IPS-18a (cell line): ENCODE results near the gene PIK3R6.

ENCODE experiments used
- H3K27ac ChIP-seq: one replicate; pipeline ENCODE4 v1.5.1; 2013; ENCODE audit warnings: low read length
- H3K27me3 ChIP-seq: one replicate; pipeline ENCODE4 v1.6.1; 2013; ENCODE audit warnings: mild to moderate bottlenecking, low read length; ENCODE audit not compliant: control insufficient read depth, insufficient read depth
- H3K36me3 ChIP-seq: one replicate; pipeline ENCODE4 v1.6.1; 2013; ENCODE audit warnings: low read depth, low read length; ENCODE audit not compliant: control insufficient read depth
- H3K4me1 ChIP-seq: one replicate; pipeline ENCODE4 v1.6.1; 2013; ENCODE audit warnings: low read depth, low read length; ENCODE audit not compliant: control insufficient read depth
- H3K4me3 ChIP-seq: one replicate; pipeline ENCODE4 v1.5.1; 2013; ENCODE audit warnings: low read length
- H3K9ac ChIP-seq: one replicate; pipeline ENCODE4 v1.6.1; 2013; ENCODE audit warnings: mild to moderate bottlenecking, low read length, moderate library complexity
- H3K9me3 ChIP-seq: one replicate; pipeline ENCODE4 v1.6.1; 2013; ENCODE audit warnings: low read depth, low read length; ENCODE audit not compliant: control insufficient read depth

Gene PIK3R6, protein sequence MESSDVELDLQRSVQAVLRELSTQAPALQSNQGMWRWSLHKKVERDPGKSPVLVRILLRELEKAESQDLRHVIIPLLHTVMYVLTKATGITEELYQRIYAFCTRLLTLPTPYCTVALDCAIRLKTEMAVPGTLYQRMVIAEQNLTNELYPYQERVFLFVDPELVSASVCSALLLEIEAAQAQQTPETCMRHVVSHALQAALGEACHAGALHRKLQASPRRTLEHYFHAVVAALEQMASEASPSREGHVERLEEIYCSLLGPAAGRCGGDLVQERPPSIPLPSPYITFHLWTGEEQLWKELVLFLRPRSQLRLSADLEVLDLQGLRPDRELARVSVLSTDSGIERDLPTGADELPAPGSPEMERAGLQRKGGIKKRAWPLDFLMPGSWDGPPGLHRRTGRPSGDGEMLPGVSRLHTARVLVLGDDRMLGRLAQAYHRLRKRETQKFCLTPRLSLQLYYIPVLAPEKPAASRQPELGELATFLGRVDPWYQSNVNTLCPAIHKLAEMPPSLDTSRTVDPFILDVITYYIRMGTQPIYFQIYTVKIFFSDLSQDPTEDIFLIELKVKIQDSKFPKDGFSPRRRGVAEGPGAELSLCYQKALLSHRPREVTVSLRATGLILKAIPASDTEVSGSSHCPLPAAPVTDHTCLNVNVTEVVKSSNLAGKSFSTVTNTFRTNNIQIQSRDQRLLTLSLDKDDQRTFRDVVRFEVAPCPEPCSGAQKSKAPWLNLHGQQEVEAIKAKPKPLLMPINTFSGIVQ

DNA sequence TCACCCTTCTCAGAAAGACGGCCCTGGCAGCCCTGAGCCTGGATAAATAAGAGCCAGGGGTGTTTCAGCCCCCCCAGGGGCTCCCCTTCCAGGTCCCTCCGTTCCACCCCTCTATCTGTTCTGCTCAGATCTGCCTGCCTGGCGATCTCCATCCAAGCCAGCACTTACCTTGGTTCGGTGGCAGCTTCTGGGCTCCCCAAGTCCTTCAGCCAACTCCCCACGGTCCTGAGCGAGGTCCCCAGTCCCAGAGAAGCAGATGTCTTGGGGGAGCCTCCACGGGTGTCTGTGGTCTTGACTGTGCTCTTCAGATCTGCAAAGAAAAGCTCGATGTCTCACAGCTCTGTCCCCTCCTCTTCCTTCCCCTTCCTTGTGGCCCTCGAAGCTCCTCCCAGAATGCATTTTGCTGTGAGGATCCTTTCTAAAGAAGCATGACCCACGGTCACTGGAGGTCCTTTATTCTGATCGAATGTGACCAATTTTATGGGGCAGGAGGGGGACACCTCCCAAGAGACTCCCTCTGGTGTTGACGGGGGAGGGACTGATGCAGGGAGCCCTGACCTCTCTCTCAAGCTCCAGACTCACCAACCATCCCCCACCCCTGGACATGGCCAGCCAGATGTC lies at the start of gene PIK3R6:
TSS of gene PIK3R6 (minus strand) at position 314 of the 621 bp plus-strand sequence. CDS start 17,880 bp downstream, outside the sequence.
- no peak within 1 kb of the TSS for H3K27ac ChIP-seq
- no peaks in the 10 kb centered on the region for H3K27me3 ChIP-seq

DNA sequence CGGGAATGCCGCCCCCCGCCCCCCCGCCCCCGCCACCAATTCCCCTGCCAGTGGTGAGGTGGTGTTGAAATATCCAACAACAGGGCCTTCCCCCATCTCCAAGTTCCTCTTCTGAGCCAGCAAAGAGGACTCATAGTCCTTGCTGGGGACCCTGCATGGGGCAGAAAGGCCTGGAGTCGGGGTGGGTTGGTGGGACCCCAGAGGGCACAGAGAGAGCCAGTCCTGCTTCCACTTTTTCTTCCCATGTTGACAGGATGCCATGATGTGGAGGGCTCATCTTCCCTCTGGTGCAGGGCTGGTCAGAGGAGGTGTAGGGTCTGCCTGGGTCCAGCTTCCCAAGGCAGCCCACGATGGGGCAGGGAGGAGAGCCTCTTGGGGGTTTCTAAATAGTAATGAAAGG lies 49.0 kb upstream of the PIK3R6 start:
- Histone ChIP-seq H3K4me1 (no peaks in the 10 kb centered on the region), H3K9ac (no peak overlapping the region), H3K4me3 (no peak overlapping the region)

More for the DNA sequence above, at the start of gene PIK3R6:
- Histone ChIP-seq H3K9ac (no peak within 1 kb of the TSS), H3K4me1 (no peaks in the 10 kb centered on the region), H3K4me3 (no peak within 1 kb of the TSS), H3K9me3 (no peaks in the 10 kb centered on the region), H3K36me3 (no peaks in the 10 kb centered on the region)

DNA sequence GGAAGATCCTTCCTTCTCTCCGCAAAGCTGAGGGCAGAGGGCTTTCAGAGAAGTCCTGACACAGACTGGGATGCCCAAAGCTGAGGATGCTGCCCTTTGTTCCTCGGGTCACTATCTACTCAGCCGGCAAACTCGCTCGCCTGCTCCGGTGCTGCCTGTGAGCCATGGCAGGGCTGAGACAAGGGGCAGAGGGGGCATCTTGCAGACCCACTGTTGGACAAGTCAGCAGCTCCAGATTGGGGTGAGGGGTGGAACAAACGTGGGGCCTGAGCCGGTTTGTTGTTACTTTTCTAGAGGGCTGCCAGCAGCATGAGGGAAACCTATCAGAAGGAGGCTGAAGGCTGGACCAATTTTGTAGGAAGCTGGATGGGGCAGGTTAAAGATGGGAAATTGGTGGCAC lies 47.1 kb upstream of the PIK3R6 start:
- no peak overlapping the region for H3K27ac ChIP-seq
- no peak overlapping the region for H3K4me3 ChIP-seq
- H3K27me3 ChIP-seq, result no peaks in the 10 kb centered on the region
- H3K4me1 ChIP-seq, result no peaks in the 10 kb centered on the region
- H3K36me3 ChIP-seq, result no peaks in the 10 kb centered on the region
- H3K9ac ChIP-seq, result no peak overlapping the region
- no peaks in the 10 kb centered on the region for H3K9me3 ChIP-seq

More for the DNA sequence above, 49.0 kb upstream of the PIK3R6 start:
- Histone ChIP-seq H3K9me3 (no peaks in the 10 kb centered on the region), H3K36me3 (no peaks in the 10 kb centered on the region), H3K27ac (no peak overlapping the region), H3K27me3 (no peaks in the 10 kb centered on the region)

DNA sequence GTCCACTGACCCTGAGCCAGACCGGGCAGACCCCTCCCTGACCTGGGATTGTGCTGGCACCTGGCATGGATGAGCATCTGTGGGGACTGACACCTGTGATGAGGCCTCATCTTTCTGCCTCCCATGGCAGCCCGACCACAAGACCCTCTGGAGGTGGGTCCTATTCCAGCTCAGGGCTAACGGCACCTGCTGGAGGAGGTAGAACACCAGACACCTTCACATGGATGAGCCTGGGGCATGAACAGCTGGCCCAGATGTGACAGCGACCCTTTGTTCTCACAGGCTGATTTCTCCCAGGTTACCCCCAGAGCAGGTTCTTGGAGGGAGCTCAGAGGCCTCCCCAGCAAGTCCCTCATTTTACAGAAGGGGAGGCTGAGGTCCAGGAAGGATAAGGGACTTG lies 46.4 kb upstream of the PIK3R6 start:
- H3K27ac ChIP-seq, result no peak overlapping the region
- no peaks in the 10 kb centered on the region for H3K4me1 ChIP-seq
- no peaks in the 10 kb centered on the region for H3K36me3 ChIP-seq
- no peak overlapping the region for H3K9ac ChIP-seq
- no peaks in the 10 kb centered on the region for H3K9me3 ChIP-seq
- no peak overlapping the region for H3K4me3 ChIP-seq
- H3K27me3 ChIP-seq, result no peaks in the 10 kb centered on the region

DNA sequence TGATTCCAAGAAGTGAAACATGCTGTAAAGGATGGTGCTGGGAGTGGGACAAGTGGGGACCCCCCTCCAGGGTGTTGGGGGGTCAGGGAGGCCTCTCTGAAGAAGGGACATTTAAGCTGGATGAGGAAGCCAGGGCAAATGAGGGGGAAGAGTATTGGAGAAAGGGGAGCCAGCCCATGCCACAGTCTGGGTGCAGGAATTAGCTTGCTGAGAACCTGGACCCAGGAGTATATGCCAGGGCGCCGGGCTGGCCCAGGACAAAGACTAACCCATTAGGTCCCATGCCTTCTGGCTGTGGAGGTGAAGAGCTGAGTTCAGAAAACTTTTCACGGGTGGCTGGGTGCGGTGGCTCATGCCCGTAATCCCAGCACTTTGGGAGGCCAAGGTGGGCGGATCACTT lies 45.6 kb upstream of the PIK3R6 start:
- no peaks in the 10 kb centered on the region for H3K27me3 ChIP-seq

DNA sequence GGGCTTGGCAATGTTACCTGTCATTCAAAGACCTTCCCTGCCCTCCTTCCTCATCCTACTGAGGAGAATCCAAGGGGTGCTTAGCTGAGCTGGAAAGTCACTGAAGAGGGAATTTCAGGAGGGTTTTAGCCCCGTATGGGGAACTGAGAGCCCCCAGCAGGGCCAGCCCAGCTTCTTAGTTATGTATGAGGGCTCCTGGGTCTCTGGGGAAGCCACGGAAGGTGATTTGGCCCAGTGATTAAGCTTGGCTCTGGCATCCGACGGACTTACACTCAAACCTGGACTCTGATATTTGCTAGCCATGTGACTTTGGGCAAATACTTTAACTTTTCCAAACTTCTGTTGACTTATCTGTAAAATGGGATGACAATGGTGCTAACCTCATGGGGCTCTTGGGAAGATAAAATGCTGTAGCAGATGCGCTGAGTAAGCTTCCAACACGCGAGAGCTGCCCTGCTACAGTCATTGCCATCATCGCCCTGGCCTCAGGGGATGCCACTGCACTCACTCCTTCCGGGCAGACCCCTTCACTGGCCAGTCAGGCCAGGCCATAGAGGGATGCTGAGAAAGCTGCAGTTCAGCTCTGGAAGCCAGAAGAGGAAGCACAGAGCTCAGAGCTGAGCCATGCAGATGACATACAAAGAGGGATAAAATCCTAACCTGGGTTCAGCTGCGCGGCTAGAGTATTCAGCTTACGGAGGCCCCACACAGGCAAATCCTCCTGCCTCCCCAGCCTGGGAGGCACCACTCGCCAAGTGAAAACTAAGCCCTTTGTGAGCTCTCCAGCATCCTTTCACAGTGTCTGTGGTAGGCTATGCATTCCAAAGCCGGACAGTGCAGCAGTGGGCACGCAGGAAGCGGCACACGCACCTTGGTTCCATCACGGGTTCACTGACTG lies 44.9 kb upstream of the PIK3R6 start:
- Histone ChIP-seq H3K9ac (no peak overlapping the region), H3K36me3 (no peaks in the 10 kb centered on the region), H3K27ac (no peak overlapping the region), H3K27me3 (no peaks in the 10 kb centered on the region), H3K9me3 (no peaks in the 10 kb centered on the region), H3K4me1 (no peaks in the 10 kb centered on the region), H3K4me3 (no peak overlapping the region)

More for the DNA sequence above, 45.6 kb upstream of the PIK3R6 start:
- no peak overlapping the region for H3K9ac ChIP-seq
- no peak overlapping the region for H3K4me3 ChIP-seq
- no peaks in the 10 kb centered on the region for H3K36me3 ChIP-seq
- H3K4me1 ChIP-seq, result no peaks in the 10 kb centered on the region
- H3K9me3 ChIP-seq, result no peaks in the 10 kb centered on the region
- H3K27ac ChIP-seq, result no peak overlapping the region

DNA sequence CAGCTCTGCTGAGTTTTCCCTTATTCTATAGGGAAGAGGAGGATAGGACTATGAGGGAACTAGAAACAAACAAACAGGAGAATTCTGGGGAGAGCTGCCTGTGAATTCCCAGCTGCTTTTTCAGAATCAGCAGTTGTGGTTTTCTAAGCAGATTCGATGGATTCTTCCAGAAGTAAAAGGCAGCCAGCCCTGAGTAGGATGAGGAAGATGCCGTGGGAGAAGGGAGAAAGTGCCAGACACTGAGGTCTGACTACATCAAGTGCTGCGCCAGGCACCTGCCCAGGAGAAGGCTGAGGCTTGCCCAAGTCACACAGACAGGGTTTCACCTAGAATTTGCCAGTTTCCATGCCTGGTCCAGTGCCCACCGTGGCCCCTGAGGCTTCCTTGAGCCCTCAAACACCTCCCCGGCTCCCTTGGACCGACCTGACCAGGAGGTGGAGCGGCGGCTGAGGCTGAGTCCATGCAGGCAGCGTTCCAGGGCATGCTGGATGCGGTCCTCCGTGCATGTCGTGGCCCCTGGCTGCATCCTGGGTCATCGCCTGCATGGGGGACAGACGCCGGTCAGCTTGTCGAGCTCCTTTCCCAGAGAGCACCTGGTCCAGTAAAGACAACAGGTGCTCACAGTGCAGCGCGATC lies 43.6 kb upstream of the PIK3R6 start:
- Histone ChIP-seq H3K4me1 (no peaks in the 10 kb centered on the region), H3K9ac (no peak overlapping the region), H3K27me3 (no peaks in the 10 kb centered on the region), H3K36me3 (no peaks in the 10 kb centered on the region), H3K27ac (no peak overlapping the region), H3K9me3 (no peaks in the 10 kb centered on the region), H3K4me3 (no peak overlapping the region)

DNA sequence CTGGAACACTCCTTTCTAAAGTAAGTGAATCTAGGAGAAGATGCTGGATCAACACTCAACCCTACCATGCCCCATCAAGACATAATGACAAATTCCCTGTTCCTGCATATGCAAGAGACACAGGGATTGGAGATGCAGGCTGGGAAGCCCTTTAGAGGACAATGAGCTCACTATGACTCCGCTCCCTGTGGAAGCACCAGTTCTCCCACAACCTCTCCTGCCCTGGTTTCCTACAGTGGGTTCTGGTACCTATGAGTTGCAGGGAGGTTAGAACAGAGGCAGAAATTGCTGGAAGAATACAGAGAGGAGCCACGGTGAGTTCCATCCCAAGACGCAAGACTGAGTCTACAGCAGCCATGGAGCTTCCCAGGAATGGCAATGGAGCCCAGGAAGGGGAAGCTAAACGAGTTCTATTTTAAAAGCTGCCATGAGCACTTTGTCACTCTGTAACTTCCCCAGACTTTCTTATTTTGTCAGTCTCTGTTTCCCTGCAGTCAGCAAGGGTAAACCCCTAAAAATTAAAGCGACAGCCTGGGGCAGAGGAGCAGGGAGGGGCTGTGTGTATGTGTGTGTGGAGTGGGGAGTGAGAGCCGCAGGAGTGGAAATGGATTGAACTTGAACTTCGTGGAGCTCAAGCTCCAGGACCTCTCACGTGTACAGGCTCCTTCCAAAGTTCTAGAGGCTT lies 42.3 kb upstream of the PIK3R6 start:
- Histone ChIP-seq H3K27me3 (no peaks in the 10 kb centered on the region), H3K4me1 (no peaks in the 10 kb centered on the region), H3K4me3 (no peak overlapping the region), H3K27ac (no peak overlapping the region), H3K9me3 (no peaks in the 10 kb centered on the region), H3K36me3 (no peaks in the 10 kb centered on the region), H3K9ac (no peak overlapping the region)

DNA sequence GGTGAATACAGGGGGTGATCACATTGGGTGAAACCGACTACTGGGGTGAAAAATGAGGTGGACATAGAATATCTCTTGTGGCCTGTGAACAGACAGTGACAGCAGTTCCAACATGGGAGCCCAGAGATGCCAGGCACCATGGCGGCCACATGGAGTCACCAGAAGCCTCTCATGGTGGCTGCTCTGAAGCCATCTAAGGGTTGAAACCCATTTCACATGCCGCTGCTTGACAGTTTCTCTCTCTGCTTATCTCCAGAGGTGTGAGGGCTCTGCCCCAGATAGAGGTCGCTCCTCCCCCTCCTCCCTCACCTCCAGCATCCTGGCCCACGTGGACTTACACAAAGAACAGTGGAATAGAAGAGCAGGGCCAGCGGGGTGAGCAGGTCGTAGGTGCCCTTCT lies 37.9 kb upstream of the PIK3R6 start:
- Histone ChIP-seq H3K27me3 (no peaks in the 10 kb centered on the region), H3K9ac (no peak overlapping the region), H3K4me1 (peaks cover 8% of the 10 kb centered on the region), H3K36me3 (no peaks in the 10 kb centered on the region), H3K4me3 (no peak overlapping the region), H3K9me3 (no peaks in the 10 kb centered on the region), H3K27ac (no peak overlapping the region)

DNA sequence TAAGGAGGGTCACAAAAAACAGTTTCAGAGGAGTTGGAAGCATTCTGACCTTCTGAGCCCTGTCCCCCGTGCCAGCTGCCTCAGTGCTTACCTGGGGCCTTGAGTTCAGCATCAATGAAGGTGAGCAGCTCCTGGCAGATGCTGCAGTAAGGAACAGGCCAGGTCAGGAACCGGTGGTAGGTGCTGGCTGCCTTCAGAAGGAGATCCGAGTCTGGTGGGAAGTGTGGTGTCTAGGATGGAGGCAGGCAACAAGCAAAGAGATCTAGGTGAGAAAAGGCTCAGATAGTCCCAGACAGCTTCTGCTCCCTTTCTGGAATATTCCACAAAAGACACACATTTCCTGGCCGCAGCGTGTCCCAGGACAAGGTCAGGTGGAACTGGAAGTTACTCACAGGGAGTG lies 37.2 kb upstream of the PIK3R6 start:
- no peaks in the 10 kb centered on the region for H3K9me3 ChIP-seq

More for the DNA sequence above, 37.2 kb upstream of the PIK3R6 start:
- Histone ChIP-seq H3K4me1 (peaks cover 11% of the 10 kb centered on the region), H3K27me3 (no peaks in the 10 kb centered on the region), H3K27ac (no peak overlapping the region), H3K4me3 (no peak overlapping the region), H3K9ac (no peak overlapping the region), H3K36me3 (no peaks in the 10 kb centered on the region)
